DOHH2 (cell line): ENCODE measurements around the gene AZIN2.

Experiments used
- EZH2phosphoT487 ChIP-seq: fragments of 200-600 bp; sonication (generic); IDR thresholded peaks from 2 replicates; pipeline ENCODE4 v1.6.1; 2017; ENCODE audit warnings: borderline replicate concordance, mild to moderate bottlenecking, antibody characterized with exemption, low read length, moderate library complexity, mixed read lengths
- TF ChIP-seq, protein P1 (sequence below): fragments of 200-600 bp; sonication (generic); IDR thresholded peaks from one replicate; pipeline ENCODE4 v1.5.1; 2014; ENCODE audit warnings: antibody characterized with exemption, mild to moderate bottlenecking, low read depth, low read length; ENCODE audit not compliant: poor library complexity, severe bottlenecking

GRCh38 chr1:33078030-33078591, 2.8 kb upstream of the AZIN2 start:
- TF ChIP-seq, protein P1, sequence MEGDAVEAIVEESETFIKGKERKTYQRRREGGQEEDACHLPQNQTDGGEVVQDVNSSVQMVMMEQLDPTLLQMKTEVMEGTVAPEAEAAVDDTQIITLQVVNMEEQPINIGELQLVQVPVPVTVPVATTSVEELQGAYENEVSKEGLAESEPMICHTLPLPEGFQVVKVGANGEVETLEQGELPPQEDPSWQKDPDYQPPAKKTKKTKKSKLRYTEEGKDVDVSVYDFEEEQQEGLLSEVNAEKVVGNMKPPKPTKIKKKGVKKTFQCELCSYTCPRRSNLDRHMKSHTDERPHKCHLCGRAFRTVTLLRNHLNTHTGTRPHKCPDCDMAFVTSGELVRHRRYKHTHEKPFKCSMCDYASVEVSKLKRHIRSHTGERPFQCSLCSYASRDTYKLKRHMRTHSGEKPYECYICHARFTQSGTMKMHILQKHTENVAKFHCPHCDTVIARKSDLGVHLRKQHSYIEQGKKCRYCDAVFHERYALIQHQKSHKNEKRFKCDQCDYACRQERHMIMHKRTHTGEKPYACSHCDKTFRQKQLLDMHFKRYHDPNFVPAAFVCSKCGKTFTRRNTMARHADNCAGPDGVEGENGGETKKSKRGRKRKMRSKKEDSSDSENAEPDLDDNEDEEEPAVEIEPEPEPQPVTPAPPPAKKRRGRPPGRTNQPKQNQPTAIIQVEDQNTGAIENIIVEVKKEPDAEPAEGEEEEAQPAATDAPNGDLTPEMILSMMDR = no peak
- no peak for TF ChIP-seq EZH2phosphoT487
